Sciatic nerve (tissue), 2 donors: Measurements from ENCODE around the gene NGEF. TPM values are rescaled to one million over a fixed set of nuclear protein-coding genes. Genes with fewer than 3 reads are reported as not detected.
"Not testable (repeated sequence)": the region's sequence is repeated elsewhere in the genome, so short reads cannot be mapped to it uniquely, and the experiment has no call there.

Experiments
- ATAC-seq: fragments of 200-7000 bp; cut with Tn5 transposase; one replicate; pipeline ENCODE4 v1.9.1; 2020; ENCODE audit warnings: mild to moderate bottlenecking, moderate library complexity
- DNase-seq: peaks from one replicate; pipeline ENCODE4 v3.0.0-alpha.2; 2020; ENCODE audit warnings: low spot score
- intact Hi-C: fragments of 100-400 bp; cut with DNase I; formaldehyde crosslinking; loops from one replicate; pipeline ENCODE4 v1.14.2; 2022
- total RNA-seq: library from RNA; stranded (reverse); fragmentation: NEBNext Ultra II Directional; extraction: Animal tissue kit (Norgen Biotek cat#: 25700); gene quantifications from one replicate; pipeline ENCODE4 v1.2.1, GENCODE V29; 2021
- donor health status: DM: no; HTN: no; CAD: no.
- donor health status: DM: no; HTN: no; CAD: no.

The NGEF gene, protein sequence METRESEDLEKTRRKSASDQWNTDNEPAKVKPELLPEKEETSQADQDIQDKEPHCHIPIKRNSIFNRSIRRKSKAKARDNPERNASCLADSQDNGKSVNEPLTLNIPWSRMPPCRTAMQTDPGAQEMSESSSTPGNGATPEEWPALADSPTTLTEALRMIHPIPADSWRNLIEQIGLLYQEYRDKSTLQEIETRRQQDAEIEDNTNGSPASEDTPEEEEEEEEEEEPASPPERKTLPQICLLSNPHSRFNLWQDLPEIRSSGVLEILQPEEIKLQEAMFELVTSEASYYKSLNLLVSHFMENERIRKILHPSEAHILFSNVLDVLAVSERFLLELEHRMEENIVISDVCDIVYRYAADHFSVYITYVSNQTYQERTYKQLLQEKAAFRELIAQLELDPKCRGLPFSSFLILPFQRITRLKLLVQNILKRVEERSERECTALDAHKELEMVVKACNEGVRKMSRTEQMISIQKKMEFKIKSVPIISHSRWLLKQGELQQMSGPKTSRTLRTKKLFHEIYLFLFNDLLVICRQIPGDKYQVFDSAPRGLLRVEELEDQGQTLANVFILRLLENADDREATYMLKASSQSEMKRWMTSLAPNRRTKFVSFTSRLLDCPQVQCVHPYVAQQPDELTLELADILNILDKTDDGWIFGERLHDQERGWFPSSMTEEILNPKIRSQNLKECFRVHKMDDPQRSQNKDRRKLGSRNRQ
- total RNA-seq = 17.5 TPM

- ATAC-seq = no peak
- DNase-seq = no peak
- intact Hi-C loops = no loop called here
Observed at GRCh38 chr2:233013027-233013461, at the start of gene NGEF. Gene NGEF, minus strand, starts transcription at chr2:233013256. Its CDS starts 38,366 bp downstream, at chr2:232974890.

DNA sequence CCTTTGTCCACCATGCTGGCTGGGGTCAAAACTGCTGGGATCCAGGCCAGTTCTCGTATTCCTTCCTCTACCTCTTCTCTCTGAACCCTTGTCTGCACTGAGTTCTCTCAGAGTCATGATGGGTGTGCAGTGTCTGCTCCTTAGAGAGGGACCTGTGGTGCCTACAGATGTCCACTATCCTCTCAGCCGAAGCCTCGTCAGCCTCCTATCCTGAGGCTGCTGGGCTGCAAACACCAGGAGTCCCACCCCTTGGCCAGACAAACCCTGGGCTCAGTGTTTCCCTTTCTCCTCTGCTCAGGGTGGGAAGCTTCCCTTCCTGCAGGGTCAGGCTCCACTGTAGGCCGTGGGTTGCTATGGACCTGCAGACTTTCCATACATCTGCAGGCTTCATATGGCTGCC lies 49.4 kb upstream of the NGEF start:
- ATAC-seq (peak; percentile 12), DNase-seq (peak; percentile 48)

GRCh38 chr2:233061591-233062450 lies 48.8 kb upstream of the NGEF start:
- peak; percentile 77 for ATAC-seq
- intact Hi-C loops = no loop called here
- peak; percentile 67 for DNase-seq

More for the DNA sequence above, 49.4 kb upstream of the NGEF start:
- intact Hi-C loops = no loop called here

- peak; percentile 3 for ATAC-seq
- intact Hi-C loops = no loop called here
Observed at GRCh38 chr2:233060980-233061590, 48.0 kb upstream of the NGEF start.

GRCh38 chr2:233060501-233060979 lies 47.5 kb upstream of the NGEF start:
- DNase-seq (no peak), ATAC-seq (peak; percentile 2)
- intact Hi-C loops = no loop called here

More at GRCh38 chr2:233060980-233061590, 48.0 kb upstream of the NGEF start:
- peak; percentile 56 for DNase-seq

GRCh38 chr2:233059797-233060500 lies 46.9 kb upstream of the NGEF start, which contains the start of gene INPP5D:
Gene INPP5D, plus strand, starts transcription at chr2:233060342. Its CDS starts 137 bp downstream, at chr2:233060479.
- intact Hi-C loops = loop anchor here (10.0 kb wide), 1 partner anchor 205 kb away; no protein-coding TSS in a partner anchor
- DNase-seq (peak; percentile 64), ATAC-seq (peak; percentile 62)

DNA sequence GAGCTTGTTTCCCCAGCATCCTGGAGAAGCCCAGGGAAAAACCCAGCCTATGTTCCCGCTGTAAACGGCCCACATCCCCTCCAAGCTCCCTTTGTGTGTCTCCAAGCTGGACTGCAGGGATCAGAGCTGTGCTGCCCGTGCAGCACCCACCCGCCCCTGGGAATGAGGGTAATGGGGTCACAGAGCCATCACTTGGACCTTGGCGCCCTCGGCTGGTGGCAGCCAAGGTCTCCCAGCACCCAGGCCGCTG lies 46.4 kb upstream of the NGEF start:
- ATAC-seq (no peak), DNase-seq (no peak)
- intact Hi-C loops = loop anchor here (10.0 kb wide), 1 partner anchor 205 kb away; no protein-coding TSS in a partner anchor

DNA sequence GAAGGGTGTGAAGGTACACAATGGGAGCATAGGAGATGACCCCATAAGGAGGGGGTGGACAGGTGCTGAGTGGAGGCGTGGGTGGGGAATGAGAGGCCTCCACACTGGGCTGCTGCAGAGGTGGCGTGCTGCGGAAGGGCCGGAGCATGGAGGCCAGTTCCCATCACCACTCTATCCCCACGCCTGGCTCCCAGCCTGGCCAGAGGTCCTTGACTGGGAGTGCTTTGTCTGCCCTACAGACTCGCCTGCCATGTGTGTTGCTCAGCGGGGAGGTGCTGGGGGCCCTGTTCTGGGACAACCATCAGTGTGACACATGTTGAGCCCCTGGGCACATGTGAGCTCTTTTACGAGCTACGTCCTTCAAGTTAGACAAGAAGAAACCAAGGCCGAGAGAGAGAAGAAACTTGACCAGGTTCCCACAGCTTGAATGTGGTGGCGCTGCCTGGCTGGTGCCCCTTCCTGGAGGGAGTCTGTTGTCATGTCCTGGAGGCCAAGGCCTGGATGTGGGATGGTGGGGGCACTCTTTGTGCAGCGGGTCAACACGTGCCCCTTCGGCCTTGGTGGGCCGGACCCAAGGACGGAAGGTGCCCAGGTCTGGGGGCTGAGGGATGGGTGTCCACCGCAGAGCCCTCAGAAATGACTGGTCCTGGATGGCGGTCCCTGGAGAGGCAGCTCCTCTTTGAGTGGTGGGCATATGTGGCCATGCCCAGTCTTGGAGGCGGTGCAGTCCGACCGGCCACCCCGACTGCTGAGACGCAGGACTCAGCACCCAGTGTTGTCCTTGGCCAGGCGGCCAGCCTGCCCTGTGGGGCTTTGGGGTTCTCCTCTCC lies 45.9 kb upstream of the NGEF start:
- DNase-seq = peak; percentile 58
- ATAC-seq = no peak
- intact Hi-C loops = loop anchor here (10.0 kb wide), 1 partner anchor 204 kb away; no protein-coding TSS in a partner anchor

GRCh38 chr2:233056961-233057605 lies 44.0 kb upstream of the NGEF start:
- intact Hi-C loops = loop anchor here (10.0 kb wide), 1 partner anchor 202 kb away; no protein-coding TSS in a partner anchor
- ATAC-seq (no peak), DNase-seq (peak; percentile 48)

DNA sequence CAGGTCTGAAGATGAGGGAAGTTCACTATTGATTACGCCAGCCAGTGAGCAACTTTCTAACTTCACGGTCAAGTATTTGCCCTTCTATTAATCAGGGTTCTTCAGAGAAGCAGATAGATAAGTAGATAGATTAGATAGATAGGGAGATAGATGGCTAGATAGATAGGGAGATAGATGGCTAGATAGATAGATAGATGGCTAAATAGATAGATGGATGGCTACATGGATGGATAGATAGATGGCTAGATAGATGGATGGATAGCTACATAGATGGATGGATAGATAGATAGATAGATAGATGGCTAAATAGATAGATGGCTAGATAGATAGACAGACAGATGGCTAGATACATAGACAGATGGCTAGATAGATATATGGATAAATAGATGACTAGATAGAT lies 42.3 kb upstream of the NGEF start:
- intact Hi-C loops = loop anchor here (10.0 kb wide), 1 partner anchor 201 kb away; no protein-coding TSS in a partner anchor
- DNase-seq = no peak
- ATAC-seq = no peak

GRCh38 chr2:233053928-233054784 lies 41.1 kb upstream of the NGEF start:
- ATAC-seq = peak; percentile 51

GRCh38 chr2:233052517-233052916 lies 39.5 kb upstream of the NGEF start:
- not testable (repeated sequence) for ATAC-seq, DNase-seq
- intact Hi-C loops = loop anchor here (10.0 kb wide), 1 partner anchor 198 kb away; no protein-coding TSS in a partner anchor

More at GRCh38 chr2:233053928-233054784, 41.1 kb upstream of the NGEF start:
- intact Hi-C loops = loop anchor here (10.0 kb wide), 1 partner anchor 199 kb away; no protein-coding TSS in a partner anchor
- DNase-seq = peak; percentile 76

- DNase-seq (peak; percentile 71), ATAC-seq (peak; percentile 62)
- intact Hi-C loops = loop anchor here (10.0 kb wide), 1 partner anchor 197 kb away; no protein-coding TSS in a partner anchor
Observed at GRCh38 chr2:233051241-233052149, 38.4 kb upstream of the NGEF start.

GRCh38 chr2:233049194-233049761 lies 36.2 kb upstream of the NGEF start:
- peak; percentile 75 for ATAC-seq
- intact Hi-C loops = no loop called here
- peak; percentile 42 for DNase-seq
